22Rv1 (cell line): Measurements from ENCODE around the gene CD69.

Experiments
- ZFX ChIP-seq: fragments of 450-650 bp; IDR thresholded peaks from 2 replicates; pipeline ENCODE4 v1.6.1; 2017; ENCODE audit warnings: antibody characterized with exemption, borderline replicate concordance
- TF ChIP-seq, protein P1 (sequence below): fragments of 450-650 bp; IDR thresholded peaks from 2 replicates; pipeline ENCODE4 v1.5.1; 2017; ENCODE audit warnings: mild to moderate bottlenecking

GRCh38 chr12:9725213-9725870, 35.4 kb downstream of the CD69 start:
- TF ChIP-seq, protein P1, sequence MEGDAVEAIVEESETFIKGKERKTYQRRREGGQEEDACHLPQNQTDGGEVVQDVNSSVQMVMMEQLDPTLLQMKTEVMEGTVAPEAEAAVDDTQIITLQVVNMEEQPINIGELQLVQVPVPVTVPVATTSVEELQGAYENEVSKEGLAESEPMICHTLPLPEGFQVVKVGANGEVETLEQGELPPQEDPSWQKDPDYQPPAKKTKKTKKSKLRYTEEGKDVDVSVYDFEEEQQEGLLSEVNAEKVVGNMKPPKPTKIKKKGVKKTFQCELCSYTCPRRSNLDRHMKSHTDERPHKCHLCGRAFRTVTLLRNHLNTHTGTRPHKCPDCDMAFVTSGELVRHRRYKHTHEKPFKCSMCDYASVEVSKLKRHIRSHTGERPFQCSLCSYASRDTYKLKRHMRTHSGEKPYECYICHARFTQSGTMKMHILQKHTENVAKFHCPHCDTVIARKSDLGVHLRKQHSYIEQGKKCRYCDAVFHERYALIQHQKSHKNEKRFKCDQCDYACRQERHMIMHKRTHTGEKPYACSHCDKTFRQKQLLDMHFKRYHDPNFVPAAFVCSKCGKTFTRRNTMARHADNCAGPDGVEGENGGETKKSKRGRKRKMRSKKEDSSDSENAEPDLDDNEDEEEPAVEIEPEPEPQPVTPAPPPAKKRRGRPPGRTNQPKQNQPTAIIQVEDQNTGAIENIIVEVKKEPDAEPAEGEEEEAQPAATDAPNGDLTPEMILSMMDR, result no peak
- no peak for TF ChIP-seq ZFX
